CD1c-positive myeloid dendritic cell (primary cell): ENCODE measurements around the gene FKBP6.
"Not testable (repeated sequence)": the region's sequence is repeated elsewhere in the genome, so short reads cannot be mapped to it uniquely, and the experiment has no call there.

Experiments used
- DNase-seq: peaks from one replicate; pipeline ENCODE4 v3.0.0-alpha.2; 2016; ENCODE audit errors: extremely low spot score

Gene FKBP6, protein sequence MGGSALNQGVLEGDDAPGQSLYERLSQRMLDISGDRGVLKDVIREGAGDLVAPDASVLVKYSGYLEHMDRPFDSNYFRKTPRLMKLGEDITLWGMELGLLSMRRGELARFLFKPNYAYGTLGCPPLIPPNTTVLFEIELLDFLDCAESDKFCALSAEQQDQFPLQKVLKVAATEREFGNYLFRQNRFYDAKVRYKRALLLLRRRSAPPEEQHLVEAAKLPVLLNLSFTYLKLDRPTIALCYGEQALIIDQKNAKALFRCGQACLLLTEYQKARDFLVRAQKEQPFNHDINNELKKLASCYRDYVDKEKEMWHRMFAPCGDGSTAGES

DNA sequence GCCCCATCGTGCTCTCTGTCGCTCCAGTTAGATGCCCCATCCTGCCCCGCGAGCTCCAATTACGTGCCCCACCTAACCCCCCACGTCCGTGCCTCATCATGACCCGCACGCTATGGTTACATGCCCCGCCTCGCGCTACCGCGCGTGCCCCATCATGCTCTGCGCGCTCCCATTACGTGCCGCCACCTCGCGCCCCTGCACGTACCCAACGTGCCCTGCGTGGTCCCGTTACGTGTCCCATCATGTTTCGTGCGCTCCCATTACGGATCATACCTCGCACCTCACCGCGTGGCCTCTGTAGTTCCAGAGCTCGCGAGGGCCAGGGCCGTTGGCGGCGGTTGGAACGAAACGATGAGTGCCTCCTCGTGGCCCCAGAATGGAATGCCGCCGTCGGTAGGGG, at the start of gene FKBP6, which contains the start of gene TRIM50:
TSS of gene FKBP6 (plus strand) at position 240 of the 400 bp plus-strand sequence. CDS start 268 bp downstream, outside the sequence.
TSS of gene TRIM50 (minus strand) at position 161 of the 400 bp plus-strand sequence. CDS start 3,295 bp downstream, outside the sequence.
- not testable (repeated sequence) for DNase-seq

DNA sequence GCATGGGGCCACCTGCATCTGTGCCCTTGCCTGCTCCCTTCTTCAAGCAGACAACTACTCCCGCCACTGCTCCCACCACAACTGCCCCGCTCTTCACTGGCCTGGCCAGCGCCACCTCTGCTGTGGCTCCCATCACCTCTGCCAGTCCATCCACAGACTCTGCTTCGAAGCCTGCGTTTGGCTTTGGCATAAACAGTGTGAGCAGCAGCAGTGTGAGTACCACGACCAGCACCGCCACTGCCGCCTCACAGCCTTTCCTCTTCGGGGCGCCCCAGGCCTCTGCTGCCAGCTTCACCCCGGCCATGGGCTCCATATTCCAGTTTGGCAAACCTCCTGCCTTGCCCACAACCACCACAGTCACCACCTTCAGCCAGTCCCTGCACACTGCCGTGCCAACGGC, 30.7 kb upstream of the FKBP6 start:
- DNase-seq = not testable (repeated sequence)

DNA sequence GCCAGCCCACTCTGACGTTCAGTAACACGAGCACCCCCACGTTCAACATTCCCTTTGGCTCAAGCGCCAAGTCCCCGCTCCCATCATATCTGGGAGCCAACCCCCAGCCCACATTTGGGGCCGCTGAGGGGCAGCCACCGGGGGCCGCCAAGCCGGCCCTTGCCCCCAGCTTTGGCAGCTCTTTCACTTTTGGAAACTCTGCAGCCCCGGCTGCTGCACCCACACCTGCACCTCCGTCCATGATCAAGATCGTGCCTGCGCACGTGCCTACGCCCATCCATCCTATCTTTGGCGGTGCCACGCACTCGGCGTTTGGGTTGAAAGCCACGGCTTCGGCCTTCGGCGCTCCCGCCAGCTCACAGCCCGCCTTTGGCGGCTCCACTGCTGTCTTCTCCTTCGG, 30.3 kb upstream of the FKBP6 start:
- DNase-seq = not testable (repeated sequence)

DNA sequence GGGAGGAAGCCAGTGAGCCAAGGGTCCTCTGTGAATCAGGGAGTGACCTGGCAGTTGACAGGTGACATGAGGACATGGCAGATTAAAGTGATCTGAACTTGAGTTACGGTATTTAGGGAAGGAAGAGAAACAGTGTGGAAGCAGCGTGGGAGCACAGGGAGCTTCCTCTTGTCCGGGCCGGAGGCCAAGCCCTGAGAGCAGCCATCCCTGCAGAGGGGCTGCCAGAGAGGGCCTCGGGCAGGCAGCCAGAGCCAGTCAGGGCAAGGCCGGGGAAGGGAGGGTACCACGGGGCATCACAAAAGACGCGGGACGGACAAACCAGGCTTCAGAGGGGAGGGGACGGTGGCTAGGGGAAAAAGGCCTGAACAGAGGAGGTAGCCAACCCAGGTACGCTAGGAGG, 28.1 kb upstream of the FKBP6 start:
- not testable (repeated sequence) for DNase-seq

DNA sequence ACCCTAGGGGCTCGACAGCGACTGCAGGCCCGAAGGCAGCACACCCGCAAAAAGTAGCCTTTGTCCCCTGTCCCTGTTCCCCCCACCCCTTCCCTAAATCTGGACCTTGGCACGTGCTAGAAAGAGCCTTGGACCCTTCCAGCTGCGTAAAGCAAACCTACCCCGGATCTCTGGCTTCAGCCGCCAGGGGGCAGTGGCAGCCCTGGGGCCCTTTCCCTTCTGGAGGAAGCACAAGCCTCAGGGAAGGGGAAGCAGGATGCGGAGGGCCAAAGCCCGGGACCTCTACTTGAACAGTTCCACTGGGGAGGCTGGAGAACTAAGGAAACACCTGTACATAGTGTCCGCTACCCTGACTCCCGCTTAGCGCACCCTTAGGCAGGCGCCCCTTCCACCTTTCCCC, 26.9 kb upstream of the FKBP6 start:
- DNase-seq = not testable (repeated sequence)

DNA sequence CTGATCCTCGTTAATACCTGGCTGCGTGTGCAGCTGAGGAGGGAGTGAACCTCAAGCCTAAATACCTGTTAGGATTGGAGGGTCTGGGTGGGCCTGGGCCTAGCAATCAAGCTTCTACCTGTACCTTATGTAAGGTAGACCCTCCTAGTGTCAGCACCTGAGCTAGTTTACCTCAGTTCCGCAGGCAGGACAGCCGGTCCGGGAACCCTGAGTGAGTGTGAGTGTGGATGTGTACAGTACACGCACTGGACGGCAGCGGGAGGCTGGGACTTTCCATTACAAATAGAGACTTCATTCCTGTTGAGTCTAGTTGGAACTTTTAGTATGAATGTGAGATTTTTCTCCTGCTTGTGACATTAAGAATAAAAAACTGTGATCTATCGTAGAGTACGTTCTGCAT, 25.1 kb upstream of the FKBP6 start:
- not testable (repeated sequence) for DNase-seq

DNA sequence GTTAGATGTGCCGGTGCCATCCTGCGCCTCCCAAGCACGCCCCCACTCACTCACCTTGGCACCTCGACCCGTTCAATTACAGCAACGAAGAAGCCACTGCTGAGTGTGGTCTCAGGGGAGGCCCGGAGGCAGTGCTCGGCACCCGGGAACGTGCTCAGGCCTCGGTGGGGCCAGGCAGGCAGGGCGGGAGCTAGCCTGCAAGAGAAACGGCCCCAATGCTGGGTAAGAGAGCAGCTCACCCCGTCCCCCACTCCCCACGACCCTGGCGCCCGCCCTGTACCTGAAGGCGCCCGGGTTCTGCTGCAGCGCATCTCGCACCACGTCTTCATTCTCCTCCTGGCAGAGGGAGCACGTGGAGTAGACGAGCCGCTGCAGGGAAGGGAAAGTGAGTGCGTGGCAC, 24.4 kb upstream of the FKBP6 start:
- no peak for DNase-seq

DNA sequence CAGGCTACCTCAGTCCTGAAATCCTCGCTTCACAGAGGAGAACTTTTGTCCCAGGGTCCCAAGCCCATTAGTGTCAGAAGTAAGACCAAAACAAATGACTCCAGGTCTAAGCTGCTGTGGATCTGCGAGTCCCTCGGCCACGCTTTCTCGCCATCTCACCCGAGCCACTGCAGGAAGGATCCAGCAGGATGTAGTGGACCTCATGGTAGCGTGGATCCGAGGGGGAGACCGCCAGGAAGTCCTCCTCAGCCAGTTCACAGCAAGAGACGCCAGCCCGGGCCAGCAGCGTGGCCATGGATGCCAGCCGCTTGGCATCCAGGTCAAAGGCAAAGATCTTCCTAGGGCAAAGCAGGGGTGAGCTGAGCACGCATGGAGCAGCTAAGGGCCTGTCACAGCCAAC, 23.9 kb upstream of the FKBP6 start:
- DNase-seq = no peak

DNA sequence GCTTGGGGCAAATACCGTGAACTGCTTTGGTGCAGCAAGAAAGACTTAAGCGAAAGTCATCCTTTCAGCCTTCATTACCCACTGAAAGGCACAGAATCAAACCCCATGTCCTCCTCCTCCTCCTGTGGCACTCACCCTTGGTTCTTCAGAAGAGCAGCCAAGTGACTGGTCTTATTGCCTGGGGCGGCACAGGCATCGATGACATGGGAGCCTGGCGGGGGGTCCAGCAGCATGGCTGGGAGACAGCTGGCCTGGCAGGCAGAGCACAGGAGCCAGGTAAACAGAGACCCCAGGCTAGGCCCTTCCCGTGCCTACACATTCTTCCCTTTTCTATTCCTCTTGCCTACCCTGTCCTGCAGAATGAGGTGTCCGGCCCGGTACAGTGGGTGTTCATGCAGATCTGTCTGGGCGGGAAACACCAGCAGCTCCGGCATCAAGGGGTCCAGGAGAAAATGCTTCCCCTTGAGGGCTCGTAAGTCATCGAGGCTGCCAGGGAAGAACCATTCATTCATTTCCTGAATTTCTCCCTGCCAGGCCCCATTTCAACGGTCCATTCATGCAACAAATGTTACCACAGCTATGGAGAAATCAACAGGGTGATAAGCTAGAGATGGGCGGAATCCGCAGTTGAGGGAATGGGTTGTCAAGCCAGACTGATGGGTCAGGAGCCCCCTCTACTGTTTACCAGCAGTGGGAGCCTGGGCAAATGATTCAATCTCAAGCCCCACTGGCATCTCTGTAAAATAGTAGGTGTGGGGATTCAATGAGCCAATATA, 23.2 kb upstream of the FKBP6 start:
- DNase-seq = not testable (repeated sequence)

DNA sequence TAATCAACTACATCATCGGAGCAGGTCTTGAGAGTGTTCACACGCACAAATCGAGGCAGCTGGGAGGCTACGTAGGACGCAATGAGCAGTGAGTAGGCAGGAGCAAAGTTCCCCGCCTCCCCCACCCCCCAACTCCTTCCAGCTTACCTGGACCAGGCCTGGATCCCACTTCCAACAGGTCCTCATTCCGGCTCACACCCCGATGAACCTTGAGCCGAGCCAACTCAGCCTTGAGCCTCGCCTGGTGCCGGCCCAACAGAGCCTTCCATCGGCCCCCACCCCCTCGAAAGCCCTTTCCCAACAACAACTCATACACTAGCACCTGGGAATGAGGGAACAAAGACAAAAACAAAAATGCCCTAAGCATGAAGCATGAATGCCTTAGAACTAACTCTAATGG, 20.5 kb upstream of the FKBP6 start:
- DNase-seq = no peak

DNA sequence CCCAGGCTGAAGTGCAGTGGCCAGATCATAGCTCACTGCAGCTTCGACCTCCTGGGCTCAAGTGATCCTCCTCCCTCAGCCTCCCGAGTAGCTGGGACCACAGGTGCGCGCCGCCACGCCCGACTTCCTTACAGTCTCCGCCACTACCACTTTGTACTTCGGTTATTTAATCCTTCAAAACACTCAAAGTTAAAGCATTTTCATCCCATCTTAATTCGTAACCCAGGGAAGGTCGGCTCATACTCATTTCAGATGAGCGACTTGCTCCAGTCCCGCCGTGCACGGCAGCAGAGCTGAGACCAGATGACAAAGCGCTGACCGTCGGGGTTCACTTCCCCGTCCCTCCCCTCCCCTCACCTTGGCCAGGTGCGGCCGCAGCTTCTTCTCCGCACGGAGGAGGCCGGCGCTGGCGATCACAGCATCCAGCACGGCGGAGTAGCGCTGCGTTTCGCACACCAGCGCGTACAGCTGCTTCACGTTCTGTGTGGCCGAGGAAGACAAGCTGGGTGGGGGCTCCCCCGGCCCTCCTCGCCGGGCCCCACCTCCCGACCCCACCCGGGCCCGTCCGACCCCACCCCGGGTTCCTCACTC, 19.8 kb upstream of the FKBP6 start:
- DNase-seq = no peak

DNA sequence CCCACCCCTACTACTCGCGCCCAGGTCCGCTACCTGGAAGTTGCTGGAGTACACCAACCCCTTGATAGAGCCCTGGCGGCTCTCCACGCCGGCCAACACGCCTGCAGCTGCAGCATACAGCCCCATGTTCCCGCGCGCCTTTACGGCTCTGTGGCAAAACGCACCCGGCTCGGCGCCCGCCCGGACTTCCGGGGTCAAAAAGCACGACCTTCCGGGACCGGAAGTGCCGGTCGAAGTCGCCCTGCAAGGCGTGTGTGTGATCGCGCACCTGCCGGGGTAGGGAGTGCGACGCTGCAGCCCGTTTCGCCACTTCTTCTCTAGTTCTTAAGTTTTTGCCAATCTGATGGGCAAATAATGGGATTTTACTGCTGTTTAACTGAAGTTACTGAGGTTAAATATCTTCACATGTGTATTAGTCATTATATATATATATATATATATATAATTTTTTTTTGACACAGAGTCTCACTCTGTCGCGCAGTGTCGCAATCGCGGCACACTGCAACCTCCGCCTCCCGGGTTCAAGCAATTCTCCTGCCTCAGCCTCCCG, 19.2 kb upstream of the FKBP6 start, which contains the start of gene NSUN5:
TSS of gene NSUN5 (minus strand) at position 162 of the 550 bp plus-strand sequence. CDS start at position 126, 36 bp downstream.
- DNase-seq = peak; percentile 90

DNA sequence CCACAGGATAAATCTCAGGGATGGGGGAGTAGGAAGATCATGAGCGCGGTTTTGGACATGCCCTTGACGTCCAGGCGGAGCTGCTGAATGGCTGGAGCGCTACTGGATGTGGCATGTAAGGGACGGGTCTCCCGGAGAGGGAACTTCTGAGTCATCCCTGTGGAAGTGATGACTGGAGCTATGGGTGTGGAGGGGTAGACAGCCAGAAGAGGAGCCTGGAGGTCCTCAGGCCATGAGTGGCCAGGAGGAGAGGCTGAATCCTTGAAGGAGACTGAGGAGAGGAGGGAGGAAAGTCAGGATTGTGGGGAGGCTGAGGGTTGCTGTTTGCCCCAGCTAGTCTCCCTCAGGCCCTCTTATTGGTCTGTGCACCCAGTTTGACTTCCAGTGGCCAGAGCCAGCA, 16.5 kb upstream of the FKBP6 start:
- not testable (repeated sequence) for DNase-seq

DNA sequence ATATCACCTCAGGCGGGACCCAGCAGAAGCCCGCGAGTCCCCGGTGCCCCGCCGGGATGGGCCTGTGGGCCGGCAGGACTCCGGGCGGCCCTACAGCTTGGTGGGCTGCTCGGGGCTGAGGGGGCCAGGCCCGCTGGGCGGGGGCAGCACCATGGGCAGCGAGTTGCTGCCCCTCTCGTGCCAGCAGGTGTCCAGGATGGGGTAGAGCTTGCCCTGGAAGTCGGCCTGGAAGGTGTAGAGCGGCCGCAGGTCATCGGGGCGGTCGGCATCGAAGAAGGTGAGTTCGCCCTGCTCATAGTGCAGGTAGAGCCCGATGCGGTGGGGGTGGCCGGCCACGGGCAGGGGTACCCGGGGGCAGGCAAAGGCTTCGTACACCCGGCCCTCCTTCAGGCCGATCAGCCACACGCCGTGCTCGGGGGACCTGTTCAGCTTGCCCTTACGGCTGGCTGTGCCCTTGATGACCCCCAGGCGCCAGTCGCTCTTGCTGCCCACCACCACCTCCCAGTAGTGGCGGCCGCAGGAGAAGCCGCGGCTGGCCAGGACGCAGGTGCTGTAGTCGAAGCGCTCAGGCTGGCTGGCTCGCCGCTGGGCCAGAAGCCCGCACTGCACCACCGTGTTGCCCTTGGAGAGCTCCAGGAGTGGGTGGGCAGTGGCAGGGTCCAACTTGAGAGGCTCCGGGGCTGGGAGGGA, 15.0 kb upstream of the FKBP6 start:
- no peak for DNase-seq

DNA sequence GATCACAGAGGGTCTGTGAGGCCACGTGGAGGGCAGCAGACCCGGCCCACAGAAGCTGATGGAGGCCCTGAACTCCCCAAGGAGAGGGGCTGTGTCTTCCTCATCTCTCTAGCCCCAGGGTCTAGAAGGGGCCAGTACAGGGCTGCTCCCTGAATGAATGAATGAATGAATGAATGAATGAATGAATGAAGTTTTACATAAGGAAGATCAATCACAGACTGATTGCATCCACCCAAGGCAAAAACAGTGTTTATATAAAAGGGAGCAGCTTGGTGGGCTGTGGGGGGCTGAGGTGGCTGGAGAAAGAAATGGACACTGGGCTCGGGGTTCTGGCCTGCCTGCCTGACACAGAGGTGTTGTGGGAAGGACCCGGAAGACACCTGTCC, 14.4 kb upstream of the FKBP6 start:
- DNase-seq = no peak

DNA sequence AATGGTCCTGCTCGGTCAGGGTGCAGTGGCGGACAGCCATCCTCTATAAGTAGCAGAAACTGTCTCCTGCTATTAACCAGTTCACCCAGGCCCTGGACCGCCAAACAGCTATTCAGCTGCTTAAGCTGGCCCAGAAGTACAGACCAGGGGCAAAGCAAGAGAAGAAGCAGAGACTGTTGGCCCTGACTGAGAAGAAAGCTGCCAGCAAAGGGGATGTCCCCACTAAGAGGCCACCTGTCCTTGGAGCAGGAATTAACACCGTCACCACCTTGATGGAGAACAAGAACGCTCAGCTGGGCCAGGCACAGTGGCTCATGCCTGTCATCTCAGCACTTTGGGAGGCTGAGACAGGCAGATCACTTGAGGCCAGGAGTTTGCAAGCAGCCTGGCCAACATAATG, 13.7 kb upstream of the FKBP6 start:
- DNase-seq = no peak

DNA sequence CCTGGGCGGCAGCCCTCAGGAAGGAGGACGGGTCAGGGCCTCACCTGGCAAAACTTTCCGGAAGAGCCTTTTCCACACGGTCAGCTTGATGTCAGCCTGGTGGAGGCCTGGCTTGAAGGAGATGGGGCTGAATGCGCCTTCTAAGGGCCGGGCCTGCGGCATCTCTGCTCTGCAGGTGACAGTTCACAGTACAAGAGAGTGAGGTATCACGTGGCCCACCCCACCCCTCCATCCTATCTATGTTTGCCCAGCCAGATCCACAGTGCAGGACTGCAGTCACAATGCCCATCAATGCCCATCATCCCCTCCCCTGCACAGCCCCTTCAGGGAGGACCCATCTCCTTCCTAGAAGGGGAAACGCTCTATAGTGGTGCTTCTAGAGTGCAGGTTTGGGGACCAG, 11.4 kb upstream of the FKBP6 start:
- no peak for DNase-seq

DNA sequence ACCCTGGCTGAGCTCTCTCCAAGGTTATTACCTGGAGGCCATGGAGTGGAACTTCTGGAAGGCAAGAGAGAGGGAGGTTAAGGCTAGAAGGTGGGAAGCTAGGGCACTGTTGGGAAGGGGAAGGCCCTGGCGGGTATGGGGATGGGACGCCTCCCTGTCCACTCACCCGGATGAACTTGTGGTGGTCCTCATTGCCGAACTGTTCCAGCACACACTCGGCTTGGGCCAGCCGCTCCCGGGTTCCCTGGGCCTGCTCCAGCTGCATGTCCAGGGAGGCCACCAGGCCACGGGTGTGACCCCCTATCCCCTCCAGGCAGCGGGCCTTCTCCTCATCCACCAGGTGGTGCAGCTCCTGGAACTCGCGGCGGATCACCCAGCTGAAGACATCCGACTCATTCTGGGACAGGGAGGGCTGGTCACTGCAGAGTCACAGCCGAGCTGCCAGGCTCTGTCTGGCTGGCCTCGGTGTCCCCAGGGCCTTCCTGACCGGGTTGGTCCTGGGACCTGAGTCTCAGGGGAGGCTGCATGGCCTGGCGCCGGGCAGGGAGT, 9.2 kb upstream of the FKBP6 start:
- DNase-seq = not testable (repeated sequence)

DNA sequence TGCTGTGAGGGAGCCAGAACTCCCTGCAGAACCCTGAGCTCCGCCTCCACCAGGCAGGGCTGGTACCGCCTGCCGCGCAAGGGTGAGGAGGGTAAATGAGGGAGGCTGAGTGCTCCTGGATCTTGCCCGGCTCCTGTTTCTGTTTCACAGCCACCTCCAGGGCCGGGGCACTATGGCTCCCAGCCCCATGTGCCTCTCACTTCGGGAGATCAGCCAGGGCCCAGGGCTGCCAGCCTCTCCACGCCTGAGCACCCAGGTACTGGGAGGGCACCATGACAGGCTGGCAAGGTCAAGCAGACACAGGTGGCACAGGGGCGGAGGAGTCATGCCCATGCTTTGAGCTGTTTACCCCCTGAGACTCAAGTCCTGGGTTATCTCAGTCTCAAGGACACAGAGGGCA, 8.4 kb upstream of the FKBP6 start:
- DNase-seq = not testable (repeated sequence)

DNA sequence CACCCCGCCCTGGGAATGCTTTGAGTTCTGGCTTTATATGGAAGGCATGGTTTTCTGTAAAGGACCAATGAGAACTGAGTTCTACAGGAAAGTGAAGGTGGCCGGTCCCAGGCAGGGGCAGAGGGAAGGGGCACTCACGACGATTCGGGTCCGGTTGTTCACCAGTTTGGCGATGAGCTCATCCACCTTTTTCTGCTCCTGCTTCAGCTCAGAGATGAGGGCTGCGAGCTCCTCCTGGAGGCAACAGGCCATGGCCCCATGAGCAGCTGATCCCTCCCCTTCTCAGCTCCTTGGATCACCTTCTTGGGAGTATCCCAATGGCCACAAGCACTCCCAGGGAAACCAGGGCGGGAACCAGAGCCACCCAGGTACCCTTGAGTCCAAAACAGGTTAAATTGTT, 8.0 kb upstream of the FKBP6 start:
- not testable (repeated sequence) for DNase-seq

DNA sequence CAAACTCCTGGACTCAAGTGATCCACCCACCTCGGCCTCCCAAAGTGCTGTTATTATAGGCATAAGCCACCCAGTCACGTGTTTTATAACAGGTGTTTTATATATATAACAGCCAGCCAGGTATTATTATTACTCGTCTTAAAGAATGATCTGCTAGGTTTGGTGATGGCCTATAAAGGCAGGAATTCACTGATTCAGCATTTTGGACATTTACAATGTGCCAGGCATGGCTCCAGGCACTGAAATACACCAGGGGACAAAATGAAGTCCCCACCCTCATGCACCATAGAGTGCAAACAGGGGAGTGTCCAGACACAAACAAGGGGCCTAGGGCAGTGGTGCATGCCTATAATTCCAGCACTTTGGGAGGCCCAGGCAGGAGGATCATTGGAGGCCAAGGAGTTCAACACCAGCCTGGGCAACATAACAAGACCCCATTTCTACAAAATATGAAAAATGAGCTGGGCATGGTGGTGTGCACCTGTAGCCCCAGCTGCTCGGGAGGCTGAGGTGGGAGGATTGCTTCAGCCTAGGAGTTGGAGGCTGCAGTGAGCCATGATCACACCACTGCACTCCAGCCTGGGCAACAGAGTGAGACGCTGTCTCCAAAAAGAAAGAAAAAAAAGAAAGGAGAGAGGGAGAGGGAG, 4.4 kb upstream of the FKBP6 start:
- DNase-seq = not testable (repeated sequence)
